Dendritic cell treated with granulocyte-macrophage colony-stimulating factor and Interleukin-4, amounts not matched to agents 40 ng/mL and 50 ng/mL, for 4 days (primary cell): Measurements from ENCODE around the gene SENP8.
"Not testable (repeated sequence)": the region's sequence is repeated elsewhere in the genome, so short reads cannot be mapped to it uniquely, and the experiment has no call there.

Experiments
- H3K27ac Mint-ChIP-seq: one replicate; pipeline ENCODE4 v1.8.0; 2022; ENCODE audit warnings: mild to moderate bottlenecking, mixed read lengths
- H3K27me3 Mint-ChIP-seq: one replicate; pipeline ENCODE4 v1.8.0; 2022; ENCODE audit warnings: mild to moderate bottlenecking, mixed read lengths
- H3K36me3 Mint-ChIP-seq: one replicate; pipeline ENCODE4 v1.8.0; 2022; ENCODE audit warnings: low read depth, mixed read lengths
- H3K4me1 Mint-ChIP-seq: one replicate; pipeline ENCODE4 v1.8.0; 2022; ENCODE audit warnings: low read depth, mixed read lengths
- H3K4me3 Mint-ChIP-seq: one replicate; pipeline ENCODE4 v1.8.0; 2022; ENCODE audit warnings: mild to moderate bottlenecking, moderate library complexity, mixed read lengths
- H3K9me3 Mint-ChIP-seq: one replicate; pipeline ENCODE4 v1.8.0; 2022; ENCODE audit warnings: mixed read lengths
- intact Hi-C: fragments of 100-400 bp; cut with micrococcal nuclease; formaldehyde crosslinking; loops from one replicate; pipeline ENCODE4 v1.15.0; 2022

The SENP8 gene

GRCh38 chr15:72098040-72098439 lies 20.2 kb upstream of the SENP8 start:
- Mint-ChIP-seq H3K36me3 (peaks cover 15% of the 10 kb centered on the region), H3K4me1 (peaks cover 9% of the 10 kb centered on the region), H3K9me3 (peaks cover 9% of the 10 kb centered on the region), H3K27me3 (no peaks in the 10 kb centered on the region), H3K4me3 (no peak overlapping the region), H3K27ac (no peak overlapping the region)
- intact Hi-C loops = no loop called here

- H3K27ac Mint-ChIP-seq = no peak overlapping the region
- peaks cover 15% of the 10 kb centered on the region for H3K36me3 Mint-ChIP-seq
- H3K27me3 Mint-ChIP-seq = no peaks in the 10 kb centered on the region
- no peak overlapping the region for H3K4me3 Mint-ChIP-seq
- H3K9me3 Mint-ChIP-seq = peaks cover 17% of the 10 kb centered on the region
- intact Hi-C loops = no loop called here
- H3K4me1 Mint-ChIP-seq = peaks cover 15% of the 10 kb centered on the region
Observed at GRCh38 chr15:72099155-72099554, 19.0 kb upstream of the SENP8 start.

- Mint-ChIP-seq H3K4me1 (peaks cover 25% of the 10 kb centered on the region), H3K9me3 (peaks cover 17% of the 10 kb centered on the region), H3K36me3 (peaks cover 15% of the 10 kb centered on the region)
- intact Hi-C loops, H3K27me3 Mint-ChIP-seq, H3K27ac Mint-ChIP-seq, H3K4me3 Mint-ChIP-seq: not testable (repeated sequence)
Observed at GRCh38 chr15:72100551-72100950, 17.7 kb upstream of the SENP8 start.

GRCh38 chr15:72105111-72105510 lies 13.1 kb upstream of the SENP8 start:
- H3K36me3 Mint-ChIP-seq = peaks cover 2% of the 10 kb centered on the region
- no peak overlapping the region for H3K27ac Mint-ChIP-seq
- H3K4me3 Mint-ChIP-seq = no peak overlapping the region
- H3K4me1 Mint-ChIP-seq = peaks cover 21% of the 10 kb centered on the region
- intact Hi-C loops = no loop called here
- no peaks in the 10 kb centered on the region for H3K27me3 Mint-ChIP-seq
- H3K9me3 Mint-ChIP-seq = peaks cover 17% of the 10 kb centered on the region

GRCh38 chr15:72106068-72106467 lies 12.1 kb upstream of the SENP8 start:
- no peaks in the 10 kb centered on the region for H3K36me3 Mint-ChIP-seq
- no peak overlapping the region for H3K27ac Mint-ChIP-seq
- no peak overlapping the region for H3K4me3 Mint-ChIP-seq
- no peaks in the 10 kb centered on the region for H3K27me3 Mint-ChIP-seq
- intact Hi-C loops = no loop called here
- H3K4me1 Mint-ChIP-seq = peaks cover 21% of the 10 kb centered on the region
- H3K9me3 Mint-ChIP-seq = peaks cover 17% of the 10 kb centered on the region

- H3K9me3 Mint-ChIP-seq = no peaks in the 10 kb centered on the region
- no peak overlapping the region for H3K27ac Mint-ChIP-seq
- no peaks in the 10 kb centered on the region for H3K36me3 Mint-ChIP-seq
- H3K4me1 Mint-ChIP-seq = peaks cover 14% of the 10 kb centered on the region
- intact Hi-C loops = loop anchor here (10.0 kb wide), 1 partner anchor 1524 kb away; the partner anchor contains the start of gene NPTN
- no peaks in the 10 kb centered on the region for H3K27me3 Mint-ChIP-seq
- no peak overlapping the region for H3K4me3 Mint-ChIP-seq
Observed at GRCh38 chr15:72110355-72110754, 7.8 kb upstream of the SENP8 start.

GRCh38 chr15:72112116-72112515 lies 6.1 kb upstream of the SENP8 start:
- H3K4me3 Mint-ChIP-seq = no peak overlapping the region
- peaks cover 4% of the 10 kb centered on the region for H3K36me3 Mint-ChIP-seq
- no peaks in the 10 kb centered on the region for H3K9me3 Mint-ChIP-seq
- peaks cover 24% of the 10 kb centered on the region for H3K4me1 Mint-ChIP-seq
- intact Hi-C loops = loop anchor here (10.0 kb wide), 1 partner anchor 1523 kb away; the partner anchor contains the start of gene NPTN
- H3K27ac Mint-ChIP-seq = no peak overlapping the region
- H3K27me3 Mint-ChIP-seq = no peaks in the 10 kb centered on the region

GRCh38 chr15:72112805-72113204 lies 5.4 kb upstream of the SENP8 start:
- Mint-ChIP-seq H3K4me3 (no peak overlapping the region), H3K9me3 (no peaks in the 10 kb centered on the region), H3K4me1 (peaks cover 24% of the 10 kb centered on the region), H3K36me3 (peaks cover 8% of the 10 kb centered on the region), H3K27me3 (no peaks in the 10 kb centered on the region), H3K27ac (no peak overlapping the region)
- intact Hi-C loops = loop anchor here (10.0 kb wide), 1 partner anchor 1522 kb away; the partner anchor contains the start of gene NPTN

GRCh38 chr15:72113347-72114031 lies 4.7 kb upstream of the SENP8 start:
- intact Hi-C loops = loop anchor here (10.0 kb wide), 1 partner anchor 1521 kb away; the partner anchor contains the start of gene NPTN
- Mint-ChIP-seq H3K27ac (no peak overlapping the region), H3K36me3 (peaks cover 13% of the 10 kb centered on the region), H3K9me3 (no peaks in the 10 kb centered on the region), H3K4me3 (no peak overlapping the region), H3K4me1 (peaks cover 26% of the 10 kb centered on the region), H3K27me3 (no peaks in the 10 kb centered on the region)

- peak overlapping the region; percentile 99 for H3K27ac Mint-ChIP-seq
- peaks cover 18% of the 10 kb centered on the region for H3K36me3 Mint-ChIP-seq
- H3K9me3 Mint-ChIP-seq = no peaks in the 10 kb centered on the region
- intact Hi-C loops = loop anchor here (10.0 kb wide), 1 partner anchor 1518 kb away; the partner anchor contains the start of gene NPTN
- peak overlapping the region; percentile 91 for H3K4me3 Mint-ChIP-seq
- no peaks in the 10 kb centered on the region for H3K27me3 Mint-ChIP-seq
- H3K4me1 Mint-ChIP-seq = peaks cover 38% of the 10 kb centered on the region
Observed at GRCh38 chr15:72116731-72117485, 1.3 kb upstream of the SENP8 start.

- Mint-ChIP-seq H3K4me1 (peaks cover 38% of the 10 kb centered on the region), H3K9me3 (no peaks in the 10 kb centered on the region), H3K36me3 (peaks cover 18% of the 10 kb centered on the region), H3K27me3 (no peaks in the 10 kb centered on the region), H3K27ac (peak overlapping the region; percentile 99), H3K4me3 (peak overlapping the region; percentile 91)
- intact Hi-C loops = loop anchor here (10.0 kb wide), 1 partner anchor 1517 kb away; the partner anchor contains the start of gene NPTN
Observed at GRCh38 chr15:72117486-72118016, 652 bp upstream of the SENP8 start.

- H3K4me3 Mint-ChIP-seq = no peak overlapping the region
- no peaks in the 10 kb centered on the region for H3K36me3 Mint-ChIP-seq
- H3K27ac Mint-ChIP-seq = no peak overlapping the region
- H3K27me3 Mint-ChIP-seq = no peaks in the 10 kb centered on the region
- no peaks in the 10 kb centered on the region for H3K9me3 Mint-ChIP-seq
- intact Hi-C loops = no loop called here
- peaks cover 5% of the 10 kb centered on the region for H3K4me1 Mint-ChIP-seq
Observed at GRCh38 chr15:72124218-72124617, 6.0 kb downstream of the SENP8 start.

GRCh38 chr15:72127724-72128322 lies 9.6 kb downstream of the SENP8 start:
- no peak overlapping the region for H3K27ac Mint-ChIP-seq
- no peaks in the 10 kb centered on the region for H3K36me3 Mint-ChIP-seq
- H3K27me3 Mint-ChIP-seq = no peaks in the 10 kb centered on the region
- no peak overlapping the region for H3K4me3 Mint-ChIP-seq
- H3K9me3 Mint-ChIP-seq = no peaks in the 10 kb centered on the region
- intact Hi-C loops = no loop called here
- H3K4me1 Mint-ChIP-seq = no peaks in the 10 kb centered on the region

GRCh38 chr15:72128359-72128758 lies 10.2 kb downstream of the SENP8 start:
- no peak overlapping the region for H3K27ac Mint-ChIP-seq
- H3K36me3 Mint-ChIP-seq = no peaks in the 10 kb centered on the region
- H3K4me1 Mint-ChIP-seq = no peaks in the 10 kb centered on the region
- H3K4me3 Mint-ChIP-seq = no peak overlapping the region
- no peaks in the 10 kb centered on the region for H3K9me3 Mint-ChIP-seq
- intact Hi-C loops = no loop called here
- H3K27me3 Mint-ChIP-seq = no peaks in the 10 kb centered on the region
